LNCAP (cell line): ENCODE data around the gene MYOZ1.

ENCODE experiments used
- TF ChIP-seq, protein P1 (sequence below): fragments of 450-650 bp; IDR thresholded peaks from 2 replicates; pipeline ENCODE4 v1.5.1; 2017; ENCODE audit warnings: mild to moderate bottlenecking

MYOZ1 gene

GRCh38 chr10:73643362-73643761 is 2.1 kb upstream of the MYOZ1 start:
- TF ChIP-seq, protein P1, sequence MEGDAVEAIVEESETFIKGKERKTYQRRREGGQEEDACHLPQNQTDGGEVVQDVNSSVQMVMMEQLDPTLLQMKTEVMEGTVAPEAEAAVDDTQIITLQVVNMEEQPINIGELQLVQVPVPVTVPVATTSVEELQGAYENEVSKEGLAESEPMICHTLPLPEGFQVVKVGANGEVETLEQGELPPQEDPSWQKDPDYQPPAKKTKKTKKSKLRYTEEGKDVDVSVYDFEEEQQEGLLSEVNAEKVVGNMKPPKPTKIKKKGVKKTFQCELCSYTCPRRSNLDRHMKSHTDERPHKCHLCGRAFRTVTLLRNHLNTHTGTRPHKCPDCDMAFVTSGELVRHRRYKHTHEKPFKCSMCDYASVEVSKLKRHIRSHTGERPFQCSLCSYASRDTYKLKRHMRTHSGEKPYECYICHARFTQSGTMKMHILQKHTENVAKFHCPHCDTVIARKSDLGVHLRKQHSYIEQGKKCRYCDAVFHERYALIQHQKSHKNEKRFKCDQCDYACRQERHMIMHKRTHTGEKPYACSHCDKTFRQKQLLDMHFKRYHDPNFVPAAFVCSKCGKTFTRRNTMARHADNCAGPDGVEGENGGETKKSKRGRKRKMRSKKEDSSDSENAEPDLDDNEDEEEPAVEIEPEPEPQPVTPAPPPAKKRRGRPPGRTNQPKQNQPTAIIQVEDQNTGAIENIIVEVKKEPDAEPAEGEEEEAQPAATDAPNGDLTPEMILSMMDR = no peak

DNA sequence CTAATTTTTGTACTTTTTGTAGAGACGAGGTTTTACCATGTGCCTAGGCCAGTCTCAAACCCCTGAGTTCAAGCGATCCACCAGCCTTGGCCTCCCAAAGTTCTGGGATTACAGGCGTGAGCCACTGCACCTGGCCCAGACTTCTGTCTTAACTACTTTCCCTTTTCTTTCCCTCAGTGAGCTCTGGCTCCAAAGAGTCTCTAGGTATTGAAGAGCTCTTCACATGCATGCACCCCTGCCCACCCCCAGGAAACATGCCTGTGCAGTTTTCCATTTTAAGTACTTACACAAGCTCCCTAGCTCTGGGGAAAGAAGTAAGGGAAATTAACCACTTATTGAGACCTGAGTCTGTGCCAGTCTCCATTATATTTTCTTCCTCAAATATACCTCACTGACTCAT is 2.0 kb downstream of the MYOZ1 start:
- TF ChIP-seq, protein P1 = no peak

DNA sequence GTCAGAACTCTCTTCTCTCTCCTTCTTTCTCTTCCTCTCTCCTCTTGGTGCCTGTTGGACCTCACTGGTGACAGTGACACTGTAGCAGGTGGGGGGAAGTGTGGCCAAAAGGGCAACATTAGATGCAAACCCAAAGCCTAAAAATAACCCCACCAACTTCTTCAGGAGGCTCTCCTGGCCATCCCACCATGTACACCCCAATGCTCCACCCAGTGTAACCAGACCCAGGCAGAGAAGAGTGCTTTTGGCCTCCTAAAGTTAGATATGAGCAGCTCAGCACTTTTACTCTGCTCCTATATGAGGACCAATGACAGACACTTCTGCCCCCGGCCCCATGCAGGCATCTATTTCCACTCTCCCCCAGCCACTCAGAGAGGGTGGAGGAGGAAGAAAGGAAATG is 5.5 kb downstream of the MYOZ1 start:
- TF ChIP-seq, protein P1 = no peak

GRCh38 chr10:73634421-73634820 is 6.9 kb downstream of the MYOZ1 start:
- TF ChIP-seq, protein P1 = no peak

DNA sequence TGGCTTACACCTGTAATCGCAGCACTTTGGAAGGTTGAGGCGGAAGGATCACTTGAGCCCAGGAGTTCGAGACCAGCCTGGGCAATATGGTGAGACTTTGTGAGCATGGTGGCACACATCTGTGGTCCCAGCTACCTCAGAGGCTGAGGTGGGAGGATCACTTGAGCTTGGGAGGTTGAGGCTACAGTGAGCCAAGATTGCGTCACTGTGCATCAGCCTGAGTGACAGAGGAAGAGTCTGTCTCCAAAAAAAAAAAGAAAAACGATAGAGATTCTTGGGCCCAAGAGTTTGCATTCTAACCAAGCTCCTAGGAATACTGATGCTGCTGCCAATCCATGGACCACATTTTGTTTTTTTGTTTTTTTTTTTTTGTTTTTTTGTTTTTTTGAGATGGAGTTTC is 12.1 kb downstream of the MYOZ1 start:
- TF ChIP-seq, protein P1 = no peak

DNA sequence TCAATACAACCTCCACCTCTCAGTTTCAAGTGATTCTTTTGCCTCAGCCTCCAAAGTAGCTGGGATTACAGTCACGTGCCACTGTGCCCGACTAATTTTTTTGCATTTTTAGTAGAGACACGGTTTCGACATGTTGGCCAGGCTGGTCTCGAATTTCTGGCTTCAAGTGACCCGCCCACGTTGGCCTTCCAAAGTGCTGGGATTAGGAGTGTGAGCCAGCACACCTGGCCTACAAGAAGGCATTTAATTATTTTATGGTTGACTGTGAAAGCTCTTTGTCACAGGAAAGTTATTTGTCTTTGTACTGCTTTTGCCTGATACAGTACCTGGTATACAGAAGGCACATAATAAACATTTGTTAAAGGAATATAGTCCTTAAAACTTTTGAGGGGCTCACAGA is 12.9 kb downstream of the MYOZ1 start:
- TF ChIP-seq, protein P1 = no peak

DNA sequence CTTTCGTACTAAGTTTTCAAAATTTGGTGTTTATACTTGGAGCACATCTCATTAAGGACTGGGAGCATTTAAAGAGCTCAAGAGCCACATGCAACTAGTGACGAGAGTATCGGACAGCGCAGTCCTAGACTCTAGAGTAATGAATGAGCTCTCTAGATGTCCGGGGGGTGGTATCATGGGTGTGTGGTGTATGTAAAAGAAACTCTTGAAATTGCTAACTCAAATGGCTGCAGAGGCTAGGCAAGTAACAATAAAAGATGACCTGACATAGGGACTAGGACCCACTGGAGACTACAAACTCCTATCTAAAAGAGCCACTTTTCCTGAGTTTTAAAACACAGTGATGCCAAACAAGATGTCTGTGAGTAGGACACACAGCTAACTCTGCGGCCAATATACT is 14.0 kb downstream of the MYOZ1 start:
- TF ChIP-seq, protein P1 = no peak
